GM23248 (cell line): Measurements from ENCODE around the gene OR5A1.

ENCODE experiments used
- EZH2 ChIP-seq: fragments of 200-600 bp; sonication (generic); IDR thresholded peaks from 2 replicates; pipeline ENCODE4 v1.6.1; 2018; ENCODE audit warnings: antibody characterized with exemption, mild to moderate bottlenecking; ENCODE audit not compliant: insufficient read depth, poor library complexity, severe bottlenecking
- EZH2phosphoT487 ChIP-seq: fragments of 200-600 bp; sonication (generic); IDR thresholded peaks from 2 replicates; pipeline ENCODE4 v1.6.1; 2018; ENCODE audit warnings: antibody characterized with exemption, moderate library complexity, mild to moderate bottlenecking, low read depth; ENCODE audit not compliant: insufficient read depth

DNA sequence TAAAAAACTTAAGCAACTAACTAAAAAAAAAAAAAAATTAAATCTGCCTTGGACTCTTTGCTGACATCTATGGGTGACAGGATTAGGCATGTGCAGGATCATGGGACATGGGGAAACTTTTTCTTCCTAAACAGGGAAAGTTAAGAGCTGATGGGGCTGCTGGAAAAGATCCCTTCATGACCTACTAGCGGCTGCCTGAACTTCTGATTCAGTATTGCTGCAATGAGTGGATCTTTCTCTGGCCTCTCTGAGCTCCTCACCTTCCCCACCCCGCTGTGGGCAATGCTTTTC, 35.1 kb upstream of the OR5A1 start:
- TF ChIP-seq EZH2phosphoT487 (no peak), EZH2 (no peak)
